Measurements from ENCODE around the gene RAB5A. TPM values are rescaled to one million over a fixed set of nuclear protein-coding genes. Genes with fewer than 3 reads are reported as not detected.
"Not testable (repeated sequence)": the region's sequence is repeated elsewhere in the genome, so short reads cannot be mapped to it uniquely, and the experiment has no call there.

RAB5A gene
- 43.2 and 45.2 TPM in 2 replicates for total RNA-seq

- ATAC-seq (ENCODE audit: low read depth) (peak; percentile 87), DNase-seq (peak; percentile 95)
- Mint-ChIP-seq H3K4me1 (peaks cover 47% of the 10 kb centered on the region), H3K36me3 (ENCODE audit: low read depth) (peaks cover 28% of the 10 kb centered on the region), H3K27ac (peak within 1 kb of the TSS; percentile 96), H3K4me3 (peak within 1 kb of the TSS; percentile 94), H3K9me3 (no peaks in the 10 kb centered on the region), H3K27me3 (no peaks in the 10 kb centered on the region)
- intact Hi-C loops (cut with micrococcal nuclease): loop anchor here (1.0 to 10.0 kb wide), 10 partner anchors 16 to 1522 kb away; partner anchors contain the start of genes KAT2B, SATB1 and SGO1
- ChIA-PET CTCF (interaction anchor here (1.4 kb wide), 1 partner anchor 239 kb away, joined by 3 read pairs; the partner anchor contains the start of gene SGO1), POLR2A (interaction anchor here (0.6 to 1.8 kb wide), 9 partner anchors 22 to 239 kb away, joined by 3 to 7 read pairs (median 5); partner anchors contain the start of genes KAT2B and SGO1)
- no peak for TF ChIP-seq CTCF (IDR thresholded peaks at IDR 0.05)
These were observed at the start of gene RAB5A for GRCh38 chr3:19946832-19947548. RAB5A (plus strand) TSS chr3:19947097; CDS start chr3:19950899, 3,802 bp downstream.

DNA sequence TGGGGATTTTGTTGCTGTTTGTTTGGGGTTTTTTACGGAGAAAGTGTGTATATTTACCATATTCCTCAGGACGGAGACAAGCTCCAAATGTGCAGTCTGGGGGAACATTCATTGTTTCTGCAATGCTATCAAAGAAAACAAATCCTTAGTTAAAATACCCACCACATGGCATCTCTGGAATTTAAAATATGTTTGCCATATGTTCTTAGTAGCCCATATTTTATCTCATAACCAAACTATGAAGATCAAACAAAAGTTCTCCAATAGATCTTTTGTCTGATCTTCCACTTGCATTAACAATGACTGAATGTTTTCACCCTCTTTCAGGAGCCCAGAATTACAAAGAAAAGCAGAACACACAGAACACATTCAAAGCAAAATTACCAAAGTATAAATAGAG is 48.2 kb upstream of the RAB5A start:
- TF ChIP-seq CTCF (IDR thresholded peaks at IDR 0.05): no peak
- H3K4me1 Mint-ChIP-seq: no peaks in the 10 kb centered on the region
- CTCF ChIA-PET: interaction anchor here (0.8 kb wide), 1 partner anchor 32 kb away, joined by 3 read pairs; no protein-coding TSS in a partner anchor
- no peaks in the 10 kb centered on the region for H3K9me3 Mint-ChIP-seq
- ATAC-seq (ENCODE audit: low read depth): no peak
- intact Hi-C loops (cut with micrococcal nuclease): no loop called here
- peaks cover 1% of the 10 kb centered on the region for H3K27me3 Mint-ChIP-seq
- H3K36me3 Mint-ChIP-seq (ENCODE audit: low read depth): no peaks in the 10 kb centered on the region
- no peak overlapping the region for H3K27ac Mint-ChIP-seq
- POLR2A ChIA-PET: no interaction called here
- H3K4me3 Mint-ChIP-seq: no peak overlapping the region
- no peak for DNase-seq

DNA sequence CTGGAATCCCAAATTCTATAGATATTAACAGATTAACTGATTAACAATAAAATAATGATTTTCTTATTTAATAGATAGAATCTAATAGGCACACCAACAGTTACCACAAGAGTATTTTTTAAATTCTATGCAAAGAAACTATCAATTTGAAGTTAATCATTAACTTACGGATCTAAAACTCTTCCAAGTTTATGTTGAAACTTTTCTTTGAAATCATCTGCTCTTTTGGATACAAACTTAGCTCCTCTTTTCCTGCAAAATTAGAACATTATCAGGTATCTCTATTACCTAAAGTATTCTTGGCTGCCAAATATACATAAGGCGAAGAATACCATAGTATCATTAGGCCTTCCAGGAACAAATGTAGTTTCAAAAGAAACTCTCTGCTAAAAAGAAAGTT is 47.6 kb upstream of the RAB5A start:
- ChIA-PET CTCF (no interaction called here), POLR2A (no interaction called here)
- DNase-seq: no peak
- no peaks in the 10 kb centered on the region for H3K9me3 Mint-ChIP-seq
- no peak for ATAC-seq (ENCODE audit: low read depth)
- no peaks in the 10 kb centered on the region for H3K36me3 Mint-ChIP-seq (ENCODE audit: low read depth)
- no peak overlapping the region for H3K27ac Mint-ChIP-seq
- H3K4me1 Mint-ChIP-seq: no peaks in the 10 kb centered on the region
- intact Hi-C loops (cut with micrococcal nuclease): no loop called here
- H3K27me3 Mint-ChIP-seq: peaks cover 1% of the 10 kb centered on the region
- no peak overlapping the region for H3K4me3 Mint-ChIP-seq
- no peak for TF ChIP-seq CTCF (IDR thresholded peaks at IDR 0.05)

DNA sequence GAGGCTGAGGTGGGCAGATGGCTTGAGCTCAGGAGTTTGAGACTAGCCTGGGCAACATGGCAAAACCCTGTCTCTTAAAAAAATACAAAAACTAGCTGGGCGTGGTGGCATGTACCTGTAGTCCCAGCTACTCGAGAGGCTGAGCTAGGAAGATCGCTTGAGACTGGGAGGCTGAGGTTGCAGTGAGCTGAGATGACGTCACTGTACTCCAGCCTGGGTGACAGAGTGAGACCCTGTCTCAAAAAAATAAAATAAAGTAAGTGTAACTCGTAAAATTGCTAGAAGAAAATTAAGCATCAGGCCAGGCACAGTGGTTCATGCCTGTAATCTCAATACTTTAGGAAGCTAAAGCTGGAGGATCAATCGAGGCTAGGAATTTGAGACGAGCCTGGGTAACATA is 47.1 kb upstream of the RAB5A start:
- H3K4me3 Mint-ChIP-seq; intact Hi-C loops (cut with micrococcal nuclease); ATAC-seq (ENCODE audit: low read depth); H3K9me3 Mint-ChIP-seq; POLR2A ChIA-PET; H3K27ac Mint-ChIP-seq; H3K27me3 Mint-ChIP-seq; DNase-seq; CTCF ChIA-PET; H3K36me3 Mint-ChIP-seq (ENCODE audit: low read depth); H3K4me1 Mint-ChIP-seq: not testable (repeated sequence)

DNA sequence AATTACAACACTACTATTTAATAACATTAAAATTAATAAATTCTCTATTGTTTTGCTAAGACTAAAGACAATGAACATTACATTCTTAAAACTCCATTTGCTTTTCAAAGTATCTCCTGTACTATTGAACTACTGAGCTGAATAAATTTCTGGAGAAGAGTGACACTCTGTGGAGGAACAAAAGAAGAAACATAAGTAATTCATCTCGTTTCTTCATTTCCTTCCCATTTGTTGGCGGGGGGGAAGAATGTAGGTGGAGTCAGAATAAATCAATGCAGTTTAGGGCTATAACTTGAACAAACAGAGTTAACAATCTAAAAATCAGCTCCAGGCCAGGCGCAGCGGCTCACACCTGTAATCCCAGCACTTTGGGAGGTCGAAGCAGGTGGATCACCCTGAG is 45.6 kb upstream of the RAB5A start:
- H3K4me1 Mint-ChIP-seq: no peaks in the 10 kb centered on the region
- peaks cover 1% of the 10 kb centered on the region for H3K27me3 Mint-ChIP-seq
- H3K27ac Mint-ChIP-seq: no peak overlapping the region
- ChIA-PET CTCF (no interaction called here), POLR2A (no interaction called here)
- no peak for TF ChIP-seq CTCF (IDR thresholded peaks at IDR 0.05)
- ATAC-seq (ENCODE audit: low read depth) (no peak), DNase-seq (no peak)
- H3K9me3 Mint-ChIP-seq: no peaks in the 10 kb centered on the region
- intact Hi-C loops (cut with micrococcal nuclease): no loop called here
- H3K36me3 Mint-ChIP-seq (ENCODE audit: low read depth): no peaks in the 10 kb centered on the region
- H3K4me3 Mint-ChIP-seq: no peak overlapping the region

All from activated B cell treated with CpG ODN at 0.5 μM for 24 hours (primary cell).